Thyroid gland (tissue), 4 donors: ENCODE results near the gene ADAT3. TPM values are rescaled to one million over a fixed set of nuclear protein-coding genes. Genes with fewer than 3 reads are reported as not detected.

Experiments
- DNase-seq, 2 donors: peaks; one replicate each; pipeline ENCODE4 v3.0.0-alpha.2; 2019
- H3K27ac ChIP-seq, 3 donors: fragments of 200-600 bp; sonication (generic); 1 replicate in 2 of 3; 2 replicates in 1 of 3; pipeline ENCODE4 v1.5.1; 2016 to 2019; ENCODE audit warnings: mild to moderate bottlenecking in 1 of 3, moderate library complexity in 1 of 3
- H3K27me3 ChIP-seq: fragments of 200-600 bp; sonication (generic); one replicate; pipeline ENCODE4 v1.5.1; 2019
- H3K36me3 ChIP-seq, 2 donors: fragments of 200-600 bp; sonication (generic); one replicate each; pipeline ENCODE4 v1.5.1; 2016 to 2019
- H3K4me1 ChIP-seq, 2 donors: fragments of 200-600 bp; sonication (generic); one replicate each; pipeline ENCODE4 v1.5.1; 2017 to 2019
- H3K4me3 ChIP-seq, 3 donors: fragments of 200-600 bp; sonication (generic); replicated peaks in 1 of 3; 1 replicate in 2 of 3; 2 replicates in 1 of 3; pipeline ENCODE4 v1.5.1; 2016; ENCODE audit warnings: mild to moderate bottlenecking in 1 of 3
- H3K9me3 ChIP-seq: fragments of 200-600 bp; sonication (generic); one replicate; pipeline ENCODE4 v1.5.1; 2017
- CTCF ChIP-seq, 6 experiments: fragments of 200-600 bp in 3 of 6; fragments of 450-650 bp in 3 of 6; sonication (generic) in 3 of 6; IDR thresholded peaks; one replicate each; pipeline ENCODE4 v1.5.1; 2016 to 2019; ENCODE audit warnings: antibody characterized with exemption in 6 of 6, mild to moderate bottlenecking in 2 of 6, inconsistent platforms in 1 of 6, moderate library complexity in 1 of 6
- POLR2A ChIP-seq, 2 donors: fragments of 450-650 bp; IDR thresholded peaks; one replicate each; pipeline ENCODE4 v1.6.1; 2017; ENCODE audit warnings: antibody characterized with exemption in 2 of 2, mild to moderate bottlenecking in 2 of 2, moderate library complexity in 1 of 2
- WGBS, 2 donors: methylation state at CpG; one replicate each; pipeline ENCODE4 v1.1.5; 2017; 5-methylcytosine and 5-hydroxymethylcytosine counted together
- intact Hi-C: fragments of 100-400 bp; cut with DNase I; formaldehyde crosslinking; loops from one replicate; pipeline ENCODE4 v1.15.1; 2023
- total RNA-seq, 4 donors: library from RNA; depleted of rRNA; stranded (reverse); fragments of >200 nt; gene quantifications; one replicate each; pipeline ENCODE4 v1.2.3, GENCODE V29; 2016

The ADAT3 gene
- total RNA-seq, 4 donors from 2014 or later, result 4.0 to 14.6 (median 8.3) TPM

- Histone ChIP-seq H3K4me1 (no peaks in the 10 kb centered on the region), H3K9me3 (no peaks in the 10 kb centered on the region), H3K27ac (no peak overlapping the region), H3K36me3 (no peaks in the 10 kb centered on the region), H3K27me3 (no peaks in the 10 kb centered on the region), H3K4me3 (no peak overlapping the region)
- WGBS, 2 donors, result 91 to 92% methylated on average over 15 to 26 of the region's 40 CpGs
- intact Hi-C loops, result no loop called here
- TF ChIP-seq POLR2A (IDR thresholded peaks at IDR 0.05), result no peak
- no peak for TF ChIP-seq CTCF (IDR thresholded peaks at IDR 0.05)
- DNase-seq, result no peak
Observed at GRCh38 chr19:1957562-1958248, 52.5 kb downstream of the ADAT3 start.

GRCh38 chr19:1959928-1960589 lies 54.9 kb downstream of the ADAT3 start:
- no peaks in the 10 kb centered on the region for H3K4me1 ChIP-seq
- WGBS, 2 donors, result 94 to 97% methylated on average over 15 to 28 of the region's 32 CpGs
- DNase-seq, result no peak
- H3K9me3 ChIP-seq, result no peaks in the 10 kb centered on the region
- H3K27ac ChIP-seq, result no peak overlapping the region
- H3K4me3 ChIP-seq, result no peak overlapping the region
- intact Hi-C loops, result no loop called here
- H3K27me3 ChIP-seq, result no peaks in the 10 kb centered on the region
- no peaks in the 10 kb centered on the region for H3K36me3 ChIP-seq
- no peak for TF ChIP-seq CTCF (IDR thresholded peaks at IDR 0.05)
- no peak for TF ChIP-seq POLR2A (IDR thresholded peaks at IDR 0.05)

GRCh38 chr19:1961000-1961883 lies 56.0 kb downstream of the ADAT3 start:
- DNase-seq, result no peak
- Histone ChIP-seq H3K36me3 (no peaks in the 10 kb centered on the region), H3K4me1 (no peaks in the 10 kb centered on the region), H3K4me3 (no peak overlapping the region), H3K9me3 (no peaks in the 10 kb centered on the region), H3K27ac (no peak overlapping the region), H3K27me3 (no peaks in the 10 kb centered on the region)
- intact Hi-C loops, result no loop called here
- WGBS, 2 donors, result 85 to 86% methylated on average over 12 to 30 of the region's 42 CpGs
- TF ChIP-seq POLR2A (IDR thresholded peaks at IDR 0.05), result no peak
- TF ChIP-seq CTCF (IDR thresholded peaks at IDR 0.05), result no peak

GRCh38 chr19:1962674-1963073 lies 57.5 kb downstream of the ADAT3 start:
- TF ChIP-seq CTCF (IDR thresholded peaks at IDR 0.05), result no peak
- no peak for TF ChIP-seq POLR2A (IDR thresholded peaks at IDR 0.05)
- no peaks in the 10 kb centered on the region for H3K9me3 ChIP-seq
- no peaks in the 10 kb centered on the region for H3K4me1 ChIP-seq
- H3K27ac ChIP-seq, result no peak overlapping the region
- H3K4me3 ChIP-seq, result no peak overlapping the region
- intact Hi-C loops, result no loop called here
- 94 to 97% methylated on average over 17 to 23 of the region's 23 CpGs for WGBS, 2 donors
- no peak for DNase-seq
- no peaks in the 10 kb centered on the region for H3K27me3 ChIP-seq
- no peaks in the 10 kb centered on the region for H3K36me3 ChIP-seq

Other genes starting within 250 kb of the ADAT3 start
- gene ONECUT3, start 151.9 kb upstream of the ADAT3 start, total RNA-seq, result not detected
- gene ATP8B3, start 93.1 kb upstream of the ADAT3 start, total RNA-seq, result 1 to 10 TPM in 3 of 4 donors, not detected in 1; 1.3 to 2.0 (median 1.6) TPM
- 10 to 100 TPM; 14.0 to 21.8 (median 17.2) TPM for gene REXO1, start 56.9 kb upstream of the ADAT3 start, total RNA-seq
- gene KLF16, start 41.8 kb upstream of the ADAT3 start, total RNA-seq, result 1 to 10 TPM; 1.8 to 6.4 (median 3.4) TPM
- 100 to 1,000 TPM in 1 of 4 donors, 10 to 100 TPM in 3; 86.8 to 134 (median 91.4) TPM for gene ABHD17A, start 19.9 kb upstream of the ADAT3 start, total RNA-seq
- 100 to 1,000 TPM in 3 of 4 donors, 10 to 100 TPM in 1; 69.5 to 269 (median 137) TPM for gene SCAMP4, start within 50 bp of the ADAT3 start, total RNA-seq
- gene CSNK1G2, start 35.8 kb downstream of the ADAT3 start, total RNA-seq, result 10 to 100 TPM; 47.2 to 67.6 (median 60.8) TPM
- 10 to 100 TPM; 74.8 to 89.9 (median 76.2) TPM for gene BTBD2, start 110.3 kb downstream of the ADAT3 start, total RNA-seq
- 100 to 1,000 TPM; 106 to 161 (median 123) TPM for gene MKNK2, start 145.8 kb downstream of the ADAT3 start, total RNA-seq
- gene MOB3A, start 190.9 kb downstream of the ADAT3 start, total RNA-seq, result 10 to 100 TPM; 18.5 to 40.4 (median 26.6) TPM
- 1 to 10 TPM; 1.1 to 4.2 (median 2.9) TPM for gene IZUMO4, start 191.5 kb downstream of the ADAT3 start, total RNA-seq
- gene AP3D1, start 246.2 kb downstream of the ADAT3 start, total RNA-seq, result 100 to 1,000 TPM in 3 of 4 donors, 10 to 100 TPM in 1; 62.5 to 121 (median 118) TPM